Occipital lobe (tissue), 2 donors: Measurements from ENCODE around the gene ATP11A. TPM values are rescaled to one million over a fixed set of nuclear protein-coding genes. Genes with fewer than 3 reads are reported as not detected.

Source experiments
- DNase-seq: peaks from one replicate; lab custom pipeline; 2025; lab: John Stamatoyannopoulos, UW
- total RNA-seq: library from RNA; depleted of rRNA; stranded (reverse); fragments of >200 nt; gene quantifications from one replicate; pipeline ENCODE4 v1.2.3, GENCODE V29; 2014

Gene ATP11A
- total RNA-seq, 1 donor from 2014 or later = 6.7 TPM

DNA sequence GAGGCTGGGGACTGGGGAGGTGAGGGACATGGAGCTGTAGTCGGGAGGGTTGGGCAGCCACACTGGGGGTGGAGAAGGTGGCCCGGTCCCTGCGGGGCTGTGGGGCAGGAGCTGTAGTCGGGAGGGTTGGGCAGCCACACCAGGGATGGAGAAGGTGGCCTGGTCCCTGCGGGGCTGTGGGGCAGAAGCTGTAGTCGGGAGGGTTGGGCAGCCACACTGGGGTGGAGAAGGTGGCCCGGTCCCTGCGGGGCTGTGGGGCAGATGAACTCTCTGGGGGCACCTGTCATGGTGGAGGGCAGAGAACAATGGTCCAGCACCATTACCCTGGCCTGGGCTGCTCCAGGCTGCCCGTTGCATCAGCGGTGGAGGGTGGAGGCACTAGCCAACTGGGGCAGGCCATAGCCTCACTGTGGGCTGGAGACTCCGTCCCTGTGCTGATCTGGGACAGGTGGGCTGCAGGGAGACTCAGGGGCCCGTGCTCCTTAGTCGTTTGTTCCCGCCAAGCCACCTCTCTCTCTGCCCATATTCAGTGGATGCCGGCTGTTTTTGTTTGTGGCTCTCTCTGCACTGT lies 51.4 kb downstream of the ATP11A start:
- no peak for DNase-seq

DNA sequence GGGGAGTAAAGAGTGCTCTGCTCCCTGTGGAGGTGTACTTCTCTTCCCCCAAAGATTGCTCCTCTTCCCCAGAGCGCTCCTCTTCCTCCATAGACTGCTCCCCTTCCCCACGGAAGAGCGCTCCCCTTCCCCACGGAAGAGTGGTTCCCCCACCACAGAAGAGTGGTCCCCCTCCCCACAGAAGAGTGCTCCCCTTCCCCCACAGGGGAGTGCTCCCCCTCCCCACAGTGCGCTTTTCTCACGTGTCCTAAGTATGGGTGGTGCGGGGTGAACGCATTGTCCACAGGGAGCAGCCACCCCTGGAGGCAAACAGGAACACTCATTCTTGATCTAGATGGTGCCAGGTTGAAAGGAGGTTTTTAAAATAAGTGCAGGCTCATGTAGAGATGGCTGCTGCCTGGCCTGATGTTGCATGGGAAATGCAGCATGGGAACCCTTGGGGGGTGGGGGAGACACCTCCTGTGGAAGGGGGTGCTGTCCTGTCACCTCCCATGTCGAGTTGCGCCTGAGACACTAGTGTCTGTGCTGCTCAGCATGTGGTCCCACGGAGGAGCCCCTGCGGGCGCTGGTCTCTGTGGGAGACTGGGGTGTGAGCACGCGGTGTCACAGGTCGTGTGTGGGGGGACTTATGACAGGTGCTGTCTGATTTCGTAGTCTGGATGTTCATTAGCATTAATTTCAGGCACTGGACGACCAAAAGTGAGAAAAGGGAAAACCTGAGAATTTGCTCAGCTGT lies 52.2 kb downstream of the ATP11A start:
- no peak for DNase-seq

DNA sequence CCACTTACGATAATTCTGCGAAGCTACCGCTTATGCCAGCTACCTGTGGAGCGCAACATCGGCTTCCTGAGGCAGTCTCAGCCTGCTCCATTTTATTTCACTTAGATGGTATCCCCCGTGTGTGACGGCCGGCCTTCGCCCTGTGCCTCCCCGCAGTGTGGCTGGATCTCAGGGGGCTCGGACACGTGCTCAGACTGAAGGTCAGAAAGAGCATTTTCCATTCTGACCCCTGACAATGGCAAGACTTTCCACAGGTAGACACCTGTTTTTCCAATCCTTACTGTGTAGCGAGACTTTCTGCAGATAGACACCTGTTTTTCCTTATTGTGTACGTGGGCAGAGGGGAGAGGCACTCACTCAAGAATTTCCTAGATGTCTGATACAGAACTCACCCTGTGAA lies 52.7 kb downstream of the ATP11A start:
- no peak for DNase-seq

DNA sequence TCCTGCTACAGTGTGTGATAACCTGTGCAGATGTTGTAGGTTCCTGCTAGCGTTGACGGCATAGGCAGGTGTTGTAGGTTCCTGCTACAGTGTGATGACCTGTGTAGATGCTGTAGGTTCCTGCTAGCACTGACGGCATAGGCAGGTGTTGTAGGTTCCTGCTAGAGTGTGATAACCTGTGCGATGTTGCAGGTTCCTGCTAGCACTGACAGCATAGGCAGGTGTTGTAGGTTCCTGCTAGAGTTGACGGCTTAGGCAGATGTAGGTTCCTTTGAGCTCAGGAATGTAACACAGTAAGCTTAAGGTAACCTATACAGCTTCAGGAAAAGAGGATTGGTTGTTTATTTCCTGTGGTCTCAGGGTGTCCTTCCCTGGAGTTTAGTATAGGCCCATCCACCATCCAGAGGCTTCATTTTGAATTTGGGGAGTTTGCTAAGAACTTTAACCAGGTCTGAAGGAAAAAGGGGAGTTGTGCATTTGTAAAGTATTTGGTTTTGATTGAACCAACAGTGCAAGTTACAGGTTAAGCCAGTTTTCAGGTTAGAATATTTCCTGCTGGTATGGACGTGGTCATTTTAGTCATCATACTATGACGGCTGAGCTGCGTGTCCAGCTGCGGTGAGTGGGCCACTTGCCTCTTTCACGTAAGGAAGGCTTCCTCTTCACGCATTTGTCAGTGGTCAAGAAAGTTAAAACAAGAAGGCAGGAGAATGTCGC lies 53.8 kb downstream of the ATP11A start:
- DNase-seq = no peak

DNA sequence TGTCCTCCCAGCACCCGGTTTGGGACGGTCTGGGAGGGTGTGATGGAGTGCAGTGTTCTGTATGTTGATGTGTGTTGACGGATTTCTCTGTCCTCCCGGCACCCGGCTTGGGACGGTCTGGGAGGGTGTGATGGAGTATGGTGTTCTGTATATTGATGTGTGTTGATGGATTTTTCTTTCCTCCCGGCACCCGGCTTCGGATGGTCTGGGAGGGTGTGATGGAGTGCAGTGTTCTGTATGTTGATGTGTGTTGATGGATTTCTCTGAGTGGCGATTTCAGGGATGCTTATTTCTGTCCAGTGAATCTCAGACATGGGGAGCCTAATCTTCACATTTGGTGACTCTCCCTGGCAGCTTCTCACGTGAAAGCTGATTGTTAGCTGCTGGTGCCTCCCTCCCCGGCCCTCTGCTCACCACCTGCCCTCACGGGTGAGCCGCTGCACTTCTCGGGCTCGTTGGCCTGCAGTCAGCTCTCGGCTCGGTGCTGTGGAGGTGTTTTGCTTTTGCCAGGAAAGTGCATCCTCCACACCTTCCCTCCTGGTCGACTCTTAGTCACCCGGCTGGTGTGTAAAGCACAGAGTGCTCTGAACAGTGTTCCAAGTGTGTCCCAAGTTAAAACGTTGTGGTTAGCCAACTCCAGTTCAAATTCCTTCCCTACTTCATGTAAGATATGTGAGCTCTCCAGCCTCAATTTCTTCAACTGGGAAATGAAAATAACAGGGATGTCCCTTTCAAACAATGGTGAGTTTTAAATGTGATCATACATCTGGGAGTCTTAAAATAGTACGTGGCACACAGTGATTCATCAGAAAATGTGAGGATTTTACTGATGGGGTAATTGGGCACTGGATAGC lies 54.6 kb downstream of the ATP11A start:
- DNase-seq = peak; percentile 46

DNA sequence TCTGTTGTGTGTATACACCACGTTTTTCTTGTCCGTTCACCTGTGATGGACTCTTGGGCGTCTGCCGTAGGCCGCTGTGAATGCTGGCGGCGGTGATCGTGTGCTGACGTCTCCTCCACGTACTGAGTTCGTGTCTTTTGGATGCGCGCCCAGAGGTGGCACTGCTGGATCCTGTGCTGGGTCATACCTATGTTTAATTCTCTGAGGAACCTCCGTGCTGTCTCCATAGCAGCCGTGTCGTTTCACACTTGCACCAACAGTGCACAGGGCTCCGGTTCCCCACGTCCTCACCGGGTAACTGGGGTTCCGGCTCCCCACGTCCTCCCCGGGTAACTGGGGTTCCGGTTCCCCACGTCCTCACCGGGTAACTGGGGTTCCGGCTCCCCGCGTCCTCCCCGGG lies 56.2 kb downstream of the ATP11A start:
- no peak for DNase-seq

DNA sequence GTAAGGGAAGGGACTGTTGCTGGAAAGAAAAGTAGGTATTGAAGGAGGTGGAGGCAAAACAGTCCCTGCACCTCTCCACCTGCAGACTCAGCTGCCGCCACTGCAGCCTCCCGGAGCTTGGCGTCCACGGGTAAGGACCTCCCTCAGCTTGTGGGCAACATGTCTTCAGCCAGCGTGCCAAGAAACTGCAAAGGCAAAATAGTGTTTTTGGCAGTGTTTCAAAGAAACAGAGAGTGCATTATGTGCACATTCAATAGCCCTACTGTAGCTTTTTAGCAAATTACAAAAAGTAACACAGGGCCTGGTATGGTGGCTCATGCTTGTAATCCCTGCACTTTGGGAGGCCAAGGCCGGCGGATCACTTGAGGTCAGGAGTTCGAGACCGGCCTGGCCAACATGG lies 57.4 kb downstream of the ATP11A start:
- peak; percentile 23 for DNase-seq

DNA sequence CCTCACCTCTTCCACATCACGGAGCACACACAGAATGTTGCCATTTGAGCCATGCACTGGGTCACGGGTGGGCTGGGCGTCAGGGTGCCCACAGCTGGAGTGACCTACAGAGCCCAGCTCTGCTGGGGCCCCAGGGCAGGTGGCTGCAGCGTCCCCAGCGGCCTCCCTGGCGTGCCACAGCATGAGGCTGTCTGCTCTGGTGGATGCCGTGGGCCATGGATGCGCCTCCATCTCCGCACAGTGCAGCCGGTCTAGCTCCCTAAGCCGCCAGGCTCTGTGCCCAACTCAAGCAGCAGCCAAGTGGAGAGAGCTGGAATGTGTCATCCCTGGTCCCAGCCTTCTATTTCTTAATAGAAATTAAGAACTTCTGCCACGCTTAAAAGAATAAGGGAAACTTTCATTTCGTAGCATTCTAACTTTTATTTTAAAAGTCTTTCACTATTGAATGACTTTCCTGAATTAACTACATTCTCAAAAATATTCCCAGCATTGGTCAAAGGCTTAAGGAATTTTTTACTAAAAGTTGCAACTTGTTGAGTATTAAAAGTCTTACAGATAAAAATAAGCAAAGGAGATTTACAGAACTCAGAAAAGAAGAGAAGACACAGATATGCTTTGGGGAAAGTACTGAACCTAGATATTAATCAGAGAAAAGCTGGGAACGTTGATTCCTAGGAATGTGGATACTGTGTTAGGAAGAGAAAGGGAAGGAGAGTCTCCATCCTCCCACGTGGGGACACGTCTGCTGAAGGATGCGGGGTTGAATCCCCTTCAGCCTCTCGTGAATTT lies 59.3 kb downstream of the ATP11A start:
- DNase-seq = peak; percentile 60

DNA sequence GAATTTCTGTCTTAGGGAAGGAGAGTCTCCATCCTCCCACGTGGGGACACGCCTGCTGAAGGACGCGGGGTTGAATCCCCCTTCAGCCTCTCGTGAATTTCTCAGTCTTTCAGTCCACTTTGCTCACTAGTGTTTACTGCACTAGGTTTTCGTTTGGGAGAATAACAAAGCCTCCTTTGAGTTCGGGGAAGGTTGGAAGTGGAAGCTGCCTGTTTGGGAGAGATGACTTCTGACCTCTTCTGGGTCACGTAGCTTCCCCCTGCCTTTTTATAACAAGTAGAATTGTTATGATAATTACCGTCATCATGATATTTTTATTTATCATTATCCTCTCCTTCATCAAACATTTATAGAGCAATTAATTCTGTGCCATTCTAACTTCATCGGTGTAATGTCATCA lies 60.7 kb downstream of the ATP11A start:
- DNase-seq = no peak

DNA sequence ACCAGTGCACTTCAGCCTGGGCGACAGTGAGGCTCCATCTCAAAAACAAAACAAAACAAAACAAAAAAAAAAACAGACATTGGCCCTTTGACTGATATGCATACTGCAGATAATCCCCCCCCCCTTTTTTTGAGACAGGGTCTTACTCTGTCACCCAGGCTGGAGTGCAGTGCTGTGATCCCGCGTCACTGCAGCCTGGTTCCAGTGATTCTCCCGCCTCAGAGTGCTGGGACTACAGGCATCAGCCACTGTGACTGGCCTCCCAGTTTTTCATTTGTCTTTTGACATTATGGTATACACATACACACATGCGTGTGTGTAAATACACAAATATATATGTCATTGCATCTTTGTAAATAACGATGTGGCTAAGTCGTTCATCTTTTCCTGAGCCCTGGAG lies 61.8 kb downstream of the ATP11A start:
- no peak for DNase-seq

DNA sequence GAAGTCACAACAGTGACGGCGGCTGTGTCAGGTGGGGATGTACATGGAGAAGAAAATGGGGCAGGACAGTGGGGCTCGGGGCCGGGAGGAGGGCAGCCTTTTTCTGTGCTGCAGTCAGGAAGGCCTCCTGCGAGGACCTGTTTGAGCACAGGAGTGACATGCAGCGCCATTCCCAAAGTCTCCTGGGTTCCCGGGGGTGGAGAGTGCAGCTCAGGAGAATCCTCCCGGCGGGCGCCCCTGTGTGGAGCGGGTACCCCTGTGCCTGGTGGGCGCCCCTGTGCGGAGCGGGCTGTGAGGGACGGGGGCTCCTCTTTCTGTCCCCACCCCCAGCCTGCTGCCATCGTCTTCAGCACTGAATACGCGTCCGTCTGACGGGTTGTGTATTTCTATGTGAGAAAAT lies 62.4 kb downstream of the ATP11A start:
- DNase-seq = no peak

DNA sequence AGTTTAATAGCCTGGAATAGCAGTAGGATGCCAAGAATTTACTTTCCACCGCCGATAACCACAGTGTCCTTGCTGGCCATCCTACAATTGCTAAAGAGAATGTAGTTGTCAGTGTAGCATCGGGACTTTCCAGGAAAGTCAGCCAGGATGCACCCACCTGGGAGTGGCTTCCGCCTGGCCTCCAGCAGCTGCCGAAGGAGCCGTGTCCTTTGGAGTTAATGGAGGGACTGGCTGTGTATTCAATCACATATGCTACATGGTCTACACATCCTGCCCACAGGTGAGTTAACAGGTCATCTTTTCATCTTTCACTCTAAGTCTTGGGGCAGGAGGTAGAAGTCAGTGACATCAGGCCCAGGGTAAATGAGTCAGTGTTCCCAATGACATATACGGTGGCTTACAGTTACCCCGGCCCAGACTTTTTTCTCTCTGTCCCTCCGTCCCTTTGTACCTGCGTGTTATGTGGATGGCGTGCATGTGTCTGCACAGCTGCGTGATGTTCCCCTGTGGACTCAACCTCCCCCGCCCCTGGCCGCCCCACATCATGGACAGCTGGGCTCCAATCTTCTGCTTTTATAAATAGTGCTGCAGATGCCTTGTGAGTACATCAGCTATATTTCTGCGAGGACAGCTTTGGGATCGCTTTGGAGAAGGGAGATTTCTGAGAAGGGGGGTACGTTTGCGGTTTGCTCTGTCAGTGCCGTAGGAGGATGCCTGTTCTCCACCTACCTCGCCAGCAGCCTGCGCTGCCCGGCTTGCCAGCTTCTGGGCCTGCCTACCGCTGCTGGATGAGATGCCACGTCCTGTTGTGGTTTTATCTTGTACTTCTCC lies 63.1 kb downstream of the ATP11A start:
- peak; percentile 61 for DNase-seq

DNA sequence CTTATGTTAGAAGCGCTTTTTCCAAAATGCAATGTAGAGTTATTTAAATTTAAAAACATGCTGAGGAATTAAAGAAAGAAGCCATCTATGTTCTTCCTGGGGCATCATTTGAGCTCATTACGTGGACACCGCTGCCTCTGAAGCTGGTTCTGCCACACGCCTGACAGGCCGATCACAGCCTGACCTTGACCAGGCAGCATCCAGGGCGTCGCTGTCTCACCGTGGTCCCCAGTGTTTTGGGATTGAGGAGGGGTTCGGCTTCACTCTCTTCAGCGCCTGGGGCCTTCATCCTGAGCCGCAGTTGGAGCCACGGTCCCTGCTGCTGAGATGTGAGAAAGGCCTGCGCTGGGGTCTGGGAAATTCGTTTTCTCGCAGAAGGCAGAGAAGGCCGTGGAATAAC lies 64.0 kb downstream of the ATP11A start:
- DNase-seq = no peak

DNA sequence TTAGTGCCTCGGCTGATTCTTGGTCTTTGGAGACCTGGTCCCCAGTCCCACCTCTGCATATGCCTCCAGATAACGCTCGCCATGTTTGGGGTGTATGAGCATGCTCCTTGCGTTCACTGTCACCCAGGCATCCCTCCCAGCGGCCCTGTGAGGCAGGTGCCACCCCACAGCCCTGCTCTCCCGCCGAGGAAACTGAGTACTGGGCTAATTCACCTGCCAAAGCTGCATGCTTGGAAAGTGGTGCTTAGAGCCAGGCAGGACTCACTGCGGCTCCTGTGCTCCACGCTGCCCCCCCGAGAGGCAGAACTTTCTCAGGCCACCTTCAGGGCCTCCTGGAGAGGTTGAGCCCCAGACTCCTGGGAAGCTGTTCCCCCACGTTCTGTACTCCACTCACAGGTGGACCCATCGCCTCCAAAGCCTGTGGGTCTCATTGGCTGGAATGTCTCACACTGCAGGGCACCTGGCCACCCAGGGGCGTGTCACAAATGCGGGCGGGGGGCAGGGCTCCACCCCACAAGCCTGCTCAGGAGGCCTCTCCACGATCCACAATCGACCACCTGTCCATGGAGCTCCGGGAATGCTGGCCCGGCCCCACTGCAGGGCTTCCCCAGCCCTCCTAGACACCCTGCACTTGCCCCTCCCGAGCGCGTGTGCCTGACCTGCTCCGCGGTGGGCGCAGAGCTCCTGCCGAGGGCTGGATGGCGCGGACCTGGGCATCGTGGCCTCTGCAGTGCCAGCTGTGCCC lies 64.6 kb downstream of the ATP11A start:
- no peak for DNase-seq

DNA sequence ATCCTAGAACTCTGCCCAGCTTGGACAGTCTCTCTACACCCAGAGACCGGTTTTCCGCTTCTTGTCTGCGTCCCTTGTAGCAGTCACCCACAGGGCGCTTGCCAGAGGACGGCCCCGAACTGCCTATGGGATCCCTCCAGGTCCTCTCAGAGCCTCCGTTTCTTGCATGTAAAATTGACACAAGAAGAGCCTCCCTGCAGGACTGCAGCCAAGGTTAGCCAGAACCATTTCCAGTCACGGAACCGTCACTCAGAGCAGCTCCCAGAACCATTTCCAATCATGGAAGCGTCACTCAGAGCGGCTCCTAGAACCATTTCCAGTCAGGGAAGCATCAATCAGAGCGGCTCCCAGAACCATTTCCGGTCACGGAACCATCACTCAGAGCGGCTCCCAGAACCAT lies 65.5 kb downstream of the ATP11A start:
- no peak for DNase-seq

DNA sequence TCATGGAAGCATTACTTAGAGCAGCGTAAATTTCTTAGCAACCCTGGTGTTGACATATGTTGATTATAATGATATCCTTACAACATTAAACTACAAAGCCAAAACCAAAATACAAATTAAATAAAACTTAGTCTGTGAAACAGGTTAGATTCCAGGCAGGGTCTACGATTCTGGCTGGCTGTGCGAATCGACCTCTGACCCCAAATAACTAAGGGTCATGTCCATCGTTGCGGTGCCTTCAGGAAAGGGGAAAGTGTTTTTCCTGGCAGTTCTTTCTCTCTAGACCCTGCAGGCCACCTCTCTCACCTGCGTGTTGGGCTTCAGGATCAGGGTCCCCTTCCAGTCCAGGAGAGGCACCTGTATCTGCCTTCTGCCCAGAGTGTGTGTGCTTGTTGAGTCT lies 66.2 kb downstream of the ATP11A start:
- no peak for DNase-seq

DNA sequence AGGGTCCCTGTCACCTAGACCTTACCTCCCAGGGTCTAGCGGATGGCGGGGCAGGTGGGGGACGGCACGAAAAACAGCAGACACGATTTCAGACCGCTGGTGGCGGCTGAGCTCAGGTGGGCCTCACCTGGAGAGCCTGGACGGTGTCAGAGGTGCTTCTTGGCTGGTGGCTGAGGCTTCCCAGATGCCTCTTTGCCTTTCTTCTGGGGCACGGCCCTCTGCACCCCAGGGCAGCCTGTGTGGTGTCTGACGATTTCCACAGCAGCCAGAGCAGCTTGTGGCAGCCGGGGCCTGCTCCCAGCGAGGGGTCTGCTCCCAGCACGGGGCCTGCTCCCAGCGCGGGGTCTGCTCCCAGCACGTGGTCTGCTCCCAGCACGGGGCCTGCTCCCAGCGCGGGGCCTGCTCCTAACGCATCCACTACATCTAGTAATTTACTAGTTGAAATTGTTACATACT lies 66.7 kb downstream of the ATP11A start:
- no peak for DNase-seq

DNA sequence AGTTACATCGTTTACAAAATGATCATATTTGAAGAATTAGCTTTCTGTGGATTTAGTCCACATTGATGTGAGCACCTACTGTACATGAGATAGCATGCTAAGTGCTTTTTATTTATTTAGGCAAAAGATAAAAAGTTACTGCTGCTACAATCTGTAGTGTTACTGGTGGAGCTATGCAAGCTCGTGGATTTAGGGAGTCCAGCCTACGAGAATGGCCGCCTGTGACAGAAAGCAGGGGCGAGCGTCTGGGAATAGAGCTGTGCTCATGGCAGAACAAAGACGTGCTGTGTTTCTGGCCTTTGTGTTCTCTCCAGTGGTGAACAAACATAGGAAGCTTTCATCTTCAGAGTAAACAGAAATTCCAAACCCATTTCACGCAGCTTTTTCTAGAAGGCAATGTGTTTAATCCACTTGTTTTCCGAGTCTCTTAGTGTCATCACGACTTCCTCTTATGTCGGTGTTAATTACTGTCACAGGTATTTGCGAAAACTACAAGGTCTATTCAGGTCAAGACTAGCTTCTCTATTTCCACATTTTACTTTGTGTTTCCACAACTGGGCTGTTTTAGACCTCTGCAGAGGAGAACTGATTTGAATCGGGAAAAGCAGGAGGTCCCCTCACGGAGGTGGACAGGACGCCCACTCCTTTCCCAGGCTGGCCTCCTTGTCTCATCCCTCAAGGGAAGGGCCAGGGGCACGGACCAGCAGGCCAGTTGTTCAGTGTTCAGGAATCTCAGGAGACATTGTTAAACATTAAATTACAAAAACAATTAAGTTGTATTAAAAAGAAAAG lies 67.3 kb downstream of the ATP11A start:
- DNase-seq = peak; percentile 67

DNA sequence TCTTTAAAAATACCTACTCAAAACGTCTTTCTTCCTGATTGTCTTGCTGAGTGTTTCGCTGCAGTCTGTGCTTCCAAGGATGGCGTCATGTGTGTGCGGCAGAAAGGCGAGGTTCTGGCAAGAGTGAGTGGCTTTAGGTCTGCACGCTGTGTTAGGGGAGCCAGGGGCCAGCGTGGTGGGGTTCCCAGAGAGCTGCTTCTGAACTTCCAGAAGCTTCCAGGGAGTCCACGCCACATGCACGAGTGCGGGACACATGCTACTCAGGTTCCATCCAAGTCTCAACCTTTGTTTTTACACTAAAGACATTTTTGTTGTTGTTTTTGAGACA lies 67.9 kb downstream of the ATP11A start:
- no peak for DNase-seq
